CD14-positive monocyte (primary cell): ENCODE results near the gene CCBE1. TPM values are rescaled to one million over a fixed set of nuclear protein-coding genes. Genes with fewer than 3 reads are reported as not detected.

Experiments
- DNase-seq, 3 donors: peaks; one replicate each; pipeline ENCODE4 v3.0.0-alpha.2; 2011 to 2022
- H2AFZ ChIP-seq: 2 replicates; pipeline ENCODE4 v1.6.0; 2012; ENCODE audit warnings: mild to moderate bottlenecking, low read depth, low read length, inconsistent platforms; ENCODE audit not compliant: insufficient read depth, poor library complexity, severe bottlenecking
- H3K27ac ChIP-seq, 2 donors: 1 replicate in 1 of 2; 2 replicates in 1 of 2; pipeline ENCODE4 v1.5.1; 2012 to 2013; ENCODE audit warnings: low read length in 2 of 2, control low read depth in 1 of 2, inconsistent platforms in 1 of 2, low read depth in 1 of 2, mild to moderate bottlenecking in 1 of 2
- H3K27me3 ChIP-seq, 2 donors: one replicate each; pipeline versions ENCODE4 v1.6.0 to v1.6.1; 2011 to 2013; ENCODE audit warnings: low read length in 2 of 2; ENCODE audit not compliant: control insufficient read depth in 2 of 2, insufficient read depth in 2 of 2
- H3K36me3 ChIP-seq, 2 donors: replicated peaks in 1 of 2; 1 replicate in 1 of 2; 2 replicates in 1 of 2; pipeline versions ENCODE4 v1.5.1 to v1.6.1; 2012 to 2013; ENCODE audit warnings: low read length in 2 of 2, control low read depth in 1 of 2, inconsistent platforms in 1 of 2, mild to moderate bottlenecking in 1 of 2; ENCODE audit not compliant: insufficient read depth in 2 of 2, control insufficient read depth in 1 of 2
- H3K4me1 ChIP-seq, 2 donors: 1 replicate in 1 of 2; 2 replicates in 1 of 2; pipeline versions ENCODE4 v1.5.1 to v1.6.1; 2012 to 2013; ENCODE audit warnings: low read length in 2 of 2, control low read depth in 1 of 2, inconsistent platforms in 1 of 2, mild to moderate bottlenecking in 1 of 2, moderate library complexity in 1 of 2; ENCODE audit not compliant: insufficient read depth in 2 of 2, control insufficient read depth in 1 of 2
- H3K4me2 ChIP-seq: replicated peaks from 2 replicates; pipeline ENCODE3; 2012; ENCODE audit warnings: low read length, moderate library complexity, mild to moderate bottlenecking; ENCODE audit not compliant: poor library complexity, severe bottlenecking; ENCODE audit errors: extremely low read depth
- H3K4me3 ChIP-seq, 3 experiments: fragments of 200-600 bp in 1 of 3; sonication (generic) in 1 of 3; replicated peaks in 1 of 3; 1 replicate in 2 of 3; 2 replicates in 1 of 3; pipeline ENCODE4 v1.5.1; 2011 to 2013; ENCODE audit warnings: low read length in 3 of 3, mild to moderate bottlenecking in 3 of 3, control low read depth in 2 of 3, low read depth in 2 of 3, inconsistent platforms in 1 of 3, moderate library complexity in 1 of 3
- H3K79me2 ChIP-seq: 2 replicates; pipeline ENCODE4 v1.6.0; 2012; ENCODE audit warnings: mild to moderate bottlenecking, control low read depth, inconsistent platforms, low read length, moderate library complexity; ENCODE audit not compliant: insufficient read depth
- H3K9ac ChIP-seq: 2 replicates; pipeline ENCODE4 v1.6.0; 2017; ENCODE audit warnings: low read length, mild to moderate bottlenecking; ENCODE audit not compliant: insufficient read depth, poor library complexity, severe bottlenecking
- H3K9me3 ChIP-seq, 2 donors: replicated peaks in 1 of 2; 1 replicate in 1 of 2; 2 replicates in 1 of 2; pipeline versions ENCODE4 v1.5.1 to v1.6.1; 2012 to 2013; ENCODE audit warnings: low read length in 2 of 2, control low read depth in 1 of 2; ENCODE audit not compliant: control insufficient read depth in 1 of 2, insufficient read depth in 1 of 2
- H4K20me1 ChIP-seq: 2 replicates; pipeline ENCODE4 v1.6.0; 2012; ENCODE audit warnings: mild to moderate bottlenecking, low read length, control low read depth, moderate library complexity; ENCODE audit not compliant: insufficient read depth
- H3K27ac Mint-ChIP-seq, 7 donors: one replicate each; pipeline ENCODE4 v1.8.0; 2020; ENCODE audit warnings: mild to moderate bottlenecking in 7 of 7, mixed read lengths in 7 of 7, moderate library complexity in 6 of 7, inconsistent platforms in 2 of 7
- H3K27me3 Mint-ChIP-seq, 3 donors: one replicate each; pipeline ENCODE4 v1.8.0; 2021 to 2022; ENCODE audit warnings: low read depth in 3 of 3, mild to moderate bottlenecking in 3 of 3, mixed read lengths in 3 of 3, moderate library complexity in 3 of 3, inconsistent platforms in 1 of 3
- H3K36me3 Mint-ChIP-seq, 2 donors: one replicate each; pipeline ENCODE4 v1.8.0; 2020; ENCODE audit warnings: mixed read lengths in 2 of 2, inconsistent platforms in 1 of 2, mild to moderate bottlenecking in 1 of 2
- H3K4me1 Mint-ChIP-seq: one replicate; pipeline ENCODE4 v1.8.0; 2020; ENCODE audit warnings: mild to moderate bottlenecking, mixed read lengths
- H3K4me3 Mint-ChIP-seq, 2 donors: one replicate each; pipeline ENCODE4 v1.8.0; 2020; ENCODE audit warnings: mild to moderate bottlenecking in 2 of 2, mixed read lengths in 2 of 2, moderate library complexity in 1 of 2
- H3K9me3 Mint-ChIP-seq, 7 donors: one replicate each; pipeline ENCODE4 v1.8.0; 2020 to 2022; ENCODE audit warnings: mixed read lengths in 7 of 7, mild to moderate bottlenecking in 6 of 7, moderate library complexity in 6 of 7, inconsistent platforms in 2 of 7
- CTCF ChIP-seq: fragments of 200-600 bp; IDR thresholded peaks from one replicate; pipeline ENCODE4 v1.8.0; 2022; ENCODE audit warnings: antibody characterized with exemption, mild to moderate bottlenecking
- WGBS: methylation state at CpG from one replicate; pipeline ENCODE4 v1.1.5; 2013; ENCODE audit warnings: missing lambda C conversion rate; ENCODE audit not compliant: insufficient coverage; 5-methylcytosine and 5-hydroxymethylcytosine counted together
- intact Hi-C, 2 donors: fragments of 100-400 bp; cut with micrococcal nuclease; formaldehyde crosslinking; loops; one replicate each; pipeline versions ENCODE4 v1.15.0 to v1.15.1; 2023
- polyA plus RNA-seq, 3 donors: library from polyadenylated mRNA; depleted of rRNA in 1 of 3; unstranded in 2 of 3; stranded (reverse) in 1 of 3; fragments of 300-500 nt in 2 of 3; fragments of >200 nt in 1 of 3; fragmentation: Illumina TruSeq in 2 of 3; gene quantifications; 1 replicate in 2 of 3; 2 replicates in 1 of 3; pipeline ENCODE4 v1.2.3, GENCODE V29; 2012 to 2021

The CCBE1 gene
- polyA plus RNA-seq, 3 donors = not detected

GRCh38 chr18:59564561-59564960 is 132.7 kb downstream of the CCBE1 start:
- H3K4me3 Mint-ChIP-seq = no peak overlapping the region

GRCh38 chr18:59563176-59563785 is 133.9 kb downstream of the CCBE1 start:
- 83% methylated on average over 1 of the region's 3 CpGs for WGBS
- H3K4me3 ChIP-seq = no peak overlapping the region
- H3K36me3 Mint-ChIP-seq = no peaks in the 10 kb centered on the region
- no peak overlapping the region for H3K4me3 Mint-ChIP-seq
- no peaks in the 10 kb centered on the region for H4K20me1 ChIP-seq
- no peaks in the 10 kb centered on the region for H3K36me3 ChIP-seq
- no peak overlapping the region for H3K27ac ChIP-seq
- no peaks in the 10 kb centered on the region for H3K27me3 ChIP-seq
- no peaks in the 10 kb centered on the region for H3K4me1 Mint-ChIP-seq
- H3K4me1 ChIP-seq = no peaks in the 10 kb centered on the region
- no peak for TF ChIP-seq CTCF
- peaks cover 0 to 9% of the 10 kb centered on the region in 2 donors for H3K9me3 ChIP-seq
- peaks cover 7 to 19% (median 12%) of the 10 kb centered on the region in 7 donors for H3K9me3 Mint-ChIP-seq
- intact Hi-C loops = no loop called here
- no peak overlapping the region for H3K27ac Mint-ChIP-seq
- no peaks in the 10 kb centered on the region for H3K79me2 ChIP-seq
- peaks cover 0 to 1% (median 0%) of the 10 kb centered on the region in 3 donors for H3K27me3 Mint-ChIP-seq
- H3K4me2 ChIP-seq = no peak overlapping the region
- no peak overlapping the region for H2AFZ ChIP-seq
- no peak for DNase-seq
- no peak overlapping the region for H3K9ac ChIP-seq

More at GRCh38 chr18:59564561-59564960, 132.7 kb downstream of the CCBE1 start:
- intact Hi-C loops = no loop called here
- H3K27ac Mint-ChIP-seq = no peak overlapping the region
- DNase-seq = no peak
- peaks cover 0 to 1% (median 0%) of the 10 kb centered on the region in 3 donors for H3K27me3 Mint-ChIP-seq
- Histone ChIP-seq H3K27ac (no peak overlapping the region), H3K79me2 (no peaks in the 10 kb centered on the region), H4K20me1 (no peaks in the 10 kb centered on the region), H2AFZ (no peak overlapping the region), H3K36me3 (no peaks in the 10 kb centered on the region), H3K27me3 (no peaks in the 10 kb centered on the region), H3K4me3 (no peak overlapping the region), H3K9me3 (no peaks in the 10 kb centered on the region), H3K4me1 (no peaks in the 10 kb centered on the region), H3K9ac (no peak overlapping the region), H3K4me2 (no peak overlapping the region)
- no peaks in the 10 kb centered on the region for H3K36me3 Mint-ChIP-seq
- no peaks in the 10 kb centered on the region for H3K4me1 Mint-ChIP-seq
- H3K9me3 Mint-ChIP-seq = peaks cover 3 to 13% (median 6%) of the 10 kb centered on the region in 7 donors
- WGBS = 96% methylated on average over 2 of the region's 3 CpGs
- TF ChIP-seq CTCF = no peak
